Measurements from ENCODE around the gene TMEM182.

DNA sequence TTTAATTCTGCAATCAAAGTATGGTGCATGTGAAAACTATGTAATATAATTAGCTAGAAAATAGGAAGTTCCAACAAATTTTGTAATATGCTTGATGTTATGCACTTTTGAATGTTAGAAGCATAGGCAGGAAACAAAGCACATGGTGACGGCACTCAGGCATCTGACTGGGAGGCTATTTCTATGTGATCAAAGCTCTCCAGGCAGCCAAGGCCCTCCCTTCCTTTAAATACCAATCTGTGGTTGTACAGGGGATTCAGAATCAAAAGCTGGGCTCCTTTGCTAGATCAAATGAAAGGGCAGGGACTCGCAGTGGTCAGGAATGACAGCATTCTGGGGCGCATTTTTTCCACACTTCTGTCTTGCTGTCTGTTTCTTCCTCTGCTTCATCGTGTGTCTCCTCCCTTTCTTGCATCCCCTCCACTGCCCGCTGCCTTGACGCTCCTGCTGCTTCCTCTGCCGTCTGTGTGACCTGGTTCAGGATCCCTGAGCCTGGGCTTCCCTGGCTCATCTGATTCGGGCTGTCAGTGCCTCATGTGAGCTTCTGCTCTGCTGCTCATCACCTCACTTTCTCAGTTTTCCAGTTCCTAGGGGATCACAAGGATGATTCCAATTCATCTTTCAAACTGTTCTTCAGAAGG is 30.9 kb downstream of the TMEM182 start:
- TF ChIP-seq CTCF (IDR thresholded peaks at IDR 0.05) (no peak), POLR2A (IDR thresholded peaks at IDR 0.05) (no peak)

All from adrenal gland (tissue), 5 donors.